Esophagus muscularis mucosa (tissue), 4 donors: ENCODE data around the gene ANKRD62. TPM values are rescaled to one million over a fixed set of nuclear protein-coding genes. Genes with fewer than 3 reads are reported as not detected.
A peak's percentile ranks its signal among the peaks of the same experiment; 100 is the strongest.
"Not testable (repeated sequence)": the region's sequence is repeated elsewhere in the genome, so short reads cannot be mapped to it uniquely, and the experiment has no call there.

Experiments used
- DNase-seq: peaks from one replicate; pipeline ENCODE4 v3.0.0-alpha.2; 2017; ENCODE audit errors: extremely low spot score
- H3K27ac ChIP-seq, 4 donors: fragments of 200-600 bp; sonication (generic); replicated peaks in 1 of 4; 1 replicate in 3 of 4; 2 replicates in 1 of 4; pipeline ENCODE4 v1.5.1; 2016 to 2019; ENCODE audit warnings: mild to moderate bottlenecking in 1 of 4
- H3K27me3 ChIP-seq, 4 donors: fragments of 200-600 bp; sonication (generic); one replicate each; pipeline versions ENCODE4 v1.5.1 to v1.6.0; 2016 to 2019
- H3K36me3 ChIP-seq, 4 donors: fragments of 200-600 bp; sonication (generic); one replicate each; pipeline ENCODE4 v1.5.1; 2016 to 2019
- H3K4me1 ChIP-seq, 4 donors: fragments of 200-600 bp; sonication (generic); one replicate each; pipeline ENCODE4 v1.5.1; 2016 to 2019
- H3K4me3 ChIP-seq, 4 donors: fragments of 200-600 bp; sonication (generic); 1 replicate in 2 of 4; 2 replicates in 2 of 4; pipeline ENCODE4 v1.5.1; 2016 to 2019; ENCODE audit warnings: mild to moderate bottlenecking in 4 of 4, moderate library complexity in 1 of 4
- H3K9me3 ChIP-seq, 4 donors: fragments of 200-600 bp; sonication (generic); 1 replicate in 3 of 4; 2 replicates in 1 of 4; pipeline ENCODE4 v1.5.1; 2016 to 2019
- CTCF ChIP-seq, 3 experiments: fragments of 200-600 bp in 2 of 3; fragments of 450-650 bp in 1 of 3; sonication (generic) in 2 of 3; IDR thresholded peaks; one replicate each; pipeline ENCODE4 v1.5.1; 2017 to 2019; ENCODE audit warnings: antibody characterized with exemption in 3 of 3, mild to moderate bottlenecking in 2 of 3, moderate library complexity in 1 of 3
- EP300 ChIP-seq: sonication (generic); formaldehyde crosslinking; IDR thresholded peaks from one replicate; pipeline ENCODE4 v1.6.1; 2017; ENCODE audit warnings: antibody characterized with exemption
- POLR2A ChIP-seq: fragments of 450-650 bp; IDR thresholded peaks from one replicate; pipeline ENCODE4 v1.6.1; 2017; ENCODE audit warnings: antibody characterized with exemption, moderate library complexity, mild to moderate bottlenecking, low read depth
- POLR2AphosphoS5 ChIP-seq, 2 donors: sonication (generic); formaldehyde crosslinking; IDR thresholded peaks; one replicate each; pipeline ENCODE4 v1.6.1; 2017; ENCODE audit warnings: antibody characterized with exemption in 2 of 2
- WGBS: methylation state at CpG from one replicate; pipeline ENCODE4 v1.1.5; 2018; 5-methylcytosine and 5-hydroxymethylcytosine counted together
- intact Hi-C: fragments of 100-400 bp; cut with DNase I; formaldehyde crosslinking; loops from one replicate; pipeline ENCODE4 v1.15.1; 2023
- total RNA-seq, 4 donors: library from RNA; depleted of rRNA; stranded (reverse); fragments of >200 nt; gene quantifications; one replicate each; pipeline versions ENCODE4 v1.1.0 to v1.2.1, GENCODE V29; 2016

ANKRD62 gene
- total RNA-seq, 4 donors from 2014 or later: 0.06 TPM; not detected in 3

GRCh38 chr18:12072996-12073395, 20.6 kb upstream of the ANKRD62 start:
- H3K4me1 ChIP-seq: no peaks in the 10 kb centered on the region
- WGBS: 55% methylated on average over 1 of the region's 1 CpG
- DNase-seq: no peak

GRCh38 chr18:12074736-12075135, 18.9 kb upstream of the ANKRD62 start:
- H3K36me3 ChIP-seq: no peaks in the 10 kb centered on the region
- no peak overlapping the region for H3K27ac ChIP-seq
- DNase-seq: no peak
- no peaks in the 10 kb centered on the region for H3K9me3 ChIP-seq
- 70% methylated on average over 3 of the region's 3 CpGs for WGBS
- no peak overlapping the region for H3K4me3 ChIP-seq
- no peaks in the 10 kb centered on the region for H3K27me3 ChIP-seq
- intact Hi-C loops: no loop called here
- H3K4me1 ChIP-seq: no peaks in the 10 kb centered on the region
- TF ChIP-seq POLR2AphosphoS5 (IDR thresholded peaks at IDR 0.05): no peak

More at GRCh38 chr18:12072996-12073395, 20.6 kb upstream of the ANKRD62 start:
- no peak overlapping the region for H3K27ac ChIP-seq
- H3K4me3 ChIP-seq: no peak overlapping the region
- intact Hi-C loops: no loop called here
- H3K9me3 ChIP-seq: no peaks in the 10 kb centered on the region
- TF ChIP-seq POLR2A (no peak), POLR2AphosphoS5 (IDR thresholded peaks at IDR 0.05) (no peak), CTCF (IDR thresholded peaks at IDR 0.05) (no peak), EP300 (no peak)
- H3K27me3 ChIP-seq: no peaks in the 10 kb centered on the region
- H3K36me3 ChIP-seq: no peaks in the 10 kb centered on the region

GRCh38 chr18:12076424-12077140, 17.1 kb upstream of the ANKRD62 start:
- TF ChIP-seq EP300 (no peak), POLR2A (no peak), POLR2AphosphoS5 (IDR thresholded peaks at IDR 0.05) (no peak), CTCF (IDR thresholded peaks at IDR 0.05) (no peak)
- H3K36me3 ChIP-seq: no peaks in the 10 kb centered on the region
- H3K4me3 ChIP-seq: peak overlapping the region; percentile 35 to 57 (median 40)
- intact Hi-C loops: no loop called here
- no peak for DNase-seq
- H3K9me3 ChIP-seq: no peaks in the 10 kb centered on the region
- no peaks in the 10 kb centered on the region for H3K4me1 ChIP-seq
- no peaks in the 10 kb centered on the region for H3K27me3 ChIP-seq
- H3K27ac ChIP-seq: peak overlapping the region in 3 of 4 donors; percentile 48 to 72 (median 55)
- 50% methylated on average over 11 of the region's 59 CpGs for WGBS

- H3K9me3 ChIP-seq, H3K4me1 ChIP-seq, DNase-seq, H3K27ac ChIP-seq, H3K36me3 ChIP-seq, intact Hi-C loops, H3K27me3 ChIP-seq, H3K4me3 ChIP-seq: not testable (repeated sequence)
- 65% methylated on average over 2 of the region's 4 CpGs for WGBS
These were observed 15.6 kb upstream of the ANKRD62 start for GRCh38 chr18:12077994-12078393.

- no peak for TF ChIP-seq CTCF (IDR thresholded peaks at IDR 0.05)
These were observed 14.0 kb upstream of the ANKRD62 start for GRCh38 chr18:12079491-12080237.

More at GRCh38 chr18:12079491-12080237, 14.0 kb upstream of the ANKRD62 start:
- DNase-seq: no peak
- no peaks in the 10 kb centered on the region for H3K36me3 ChIP-seq
- 70% methylated on average over 6 of the region's 6 CpGs for WGBS
- H3K27ac ChIP-seq: no peak overlapping the region
- no peaks in the 10 kb centered on the region for H3K27me3 ChIP-seq
- H3K4me1 ChIP-seq: no peaks in the 10 kb centered on the region
- H3K4me3 ChIP-seq: no peak overlapping the region
- intact Hi-C loops: no loop called here
- no peaks in the 10 kb centered on the region for H3K9me3 ChIP-seq
